Fibroblast of lung (primary cell): ENCODE results near the gene COLEC12. TPM values are rescaled to one million over a fixed set of nuclear protein-coding genes. Genes with fewer than 3 reads are reported as not detected.
A peak's percentile ranks its signal among the peaks of the same experiment; 100 is the strongest.

ENCODE experiments used
- DNase-seq, 2 donors: peaks; one replicate each; pipeline versions ENCODE4 v3.0.0 to v3.0.0-alpha.2; 2010; ENCODE audit warnings: low read depth in 2 of 2
- H2AFZ ChIP-seq: 2 replicates; pipeline ENCODE4 v1.5.1; 2012; ENCODE audit warnings: low read length, control low read depth, inconsistent platforms
- H3K27ac ChIP-seq: 2 replicates; pipeline ENCODE4 v1.5.1; 2011; ENCODE audit warnings: low read length, control low read depth; ENCODE audit not compliant: insufficient read depth
- H3K27me3 ChIP-seq: 2 replicates; pipeline ENCODE4 v1.5.1; 2011; ENCODE audit warnings: mild to moderate bottlenecking, low read length; ENCODE audit not compliant: control insufficient read depth, insufficient read depth
- H3K36me3 ChIP-seq: 2 replicates; pipeline ENCODE4 v1.5.1; 2011; ENCODE audit warnings: low read length; ENCODE audit not compliant: control insufficient read depth, insufficient read depth
- H3K4me1 ChIP-seq: 2 replicates; pipeline ENCODE4 v1.5.1; 2011; ENCODE audit warnings: low read length; ENCODE audit not compliant: control insufficient read depth, insufficient read depth; ENCODE audit errors: extremely low read depth
- H3K4me2 ChIP-seq: 2 replicates; pipeline ENCODE4 v1.5.1; 2011; ENCODE audit warnings: low read length, control low read depth; ENCODE audit not compliant: insufficient read depth; ENCODE audit errors: extremely low read depth
- H3K4me3 ChIP-seq, 4 experiments: fragments of 200-600 bp in 1 of 4; sonication (generic) in 1 of 4; replicated peaks in 1 of 4; 2 replicates each; pipeline ENCODE4 v1.5.1; 2011 to 2016; ENCODE audit warnings: low read length in 4 of 4, low read depth in 3 of 4, mild to moderate bottlenecking in 3 of 4, control low read depth in 2 of 4, inconsistent platforms in 1 of 4, mixed read lengths in 1 of 4; ENCODE audit not compliant: insufficient read depth in 1 of 4; ENCODE audit errors: control extremely low read depth in 1 of 4
- H3K79me2 ChIP-seq: 2 replicates; pipeline ENCODE4 v1.5.1; 2012; ENCODE audit warnings: mild to moderate bottlenecking, low read length, inconsistent platforms; ENCODE audit not compliant: control insufficient read depth, insufficient read depth
- H3K9ac ChIP-seq: 2 replicates; pipeline ENCODE4 v1.5.1; 2011; ENCODE audit warnings: mild to moderate bottlenecking, low read length, control low read depth; ENCODE audit not compliant: insufficient read depth
- H3K9me3 ChIP-seq: 2 replicates; pipeline ENCODE4 v1.5.1; 2012; ENCODE audit warnings: low read depth, low read length; ENCODE audit not compliant: control insufficient read depth, insufficient read depth
- H4K20me1 ChIP-seq: 2 replicates; pipeline ENCODE4 v1.5.1; 2011; ENCODE audit warnings: low read length; ENCODE audit not compliant: control insufficient read depth, insufficient read depth; ENCODE audit errors: extremely low read depth
- EZH2 ChIP-seq: IDR thresholded peaks from 2 replicates; pipeline ENCODE4 v1.5.1; 2012; ENCODE audit warnings: low read length, control low read depth, mild to moderate bottlenecking; ENCODE audit errors: missing control alignments
- polyA plus RNA-seq, 2 donors: library from polyadenylated mRNA; depleted of rRNA in 1 of 2; stranded (reverse) in 1 of 2; unstranded in 1 of 2; fragments of >200 nt; gene quantifications; 2 replicates each; pipeline ENCODE4 v1.2.1, GENCODE V29; 2011 to 2012; ENCODE audit warnings: missing spikeins in 1 of 2
- total RNA-seq: library from RNA; depleted of rRNA; stranded (reverse); fragments of >200 nt; gene quantifications from 2 replicates; pipeline ENCODE4 v1.2.1, GENCODE V29; 2014
- TF ChIP-seq, protein P1 (sequence below), 2 donors: IDR thresholded peaks in 1 of 2; conservative IDR thresholded peaks in 1 of 2; 1 replicate in 1 of 2; 2 replicates in 1 of 2; pipeline ENCODE4 v1.5.1; 2011 to 2012; ENCODE audit warnings: low read length in 2 of 2, control low read depth in 1 of 2, inconsistent platforms in 1 of 2, low read depth in 1 of 2, mild to moderate bottlenecking in 1 of 2

Gene COLEC12
- total and polyA plus RNA-seq, 2 donors (not counting 1 experiment from before 2014, with no cell fraction given) = 20.0 to 24.8 TPM

DNA sequence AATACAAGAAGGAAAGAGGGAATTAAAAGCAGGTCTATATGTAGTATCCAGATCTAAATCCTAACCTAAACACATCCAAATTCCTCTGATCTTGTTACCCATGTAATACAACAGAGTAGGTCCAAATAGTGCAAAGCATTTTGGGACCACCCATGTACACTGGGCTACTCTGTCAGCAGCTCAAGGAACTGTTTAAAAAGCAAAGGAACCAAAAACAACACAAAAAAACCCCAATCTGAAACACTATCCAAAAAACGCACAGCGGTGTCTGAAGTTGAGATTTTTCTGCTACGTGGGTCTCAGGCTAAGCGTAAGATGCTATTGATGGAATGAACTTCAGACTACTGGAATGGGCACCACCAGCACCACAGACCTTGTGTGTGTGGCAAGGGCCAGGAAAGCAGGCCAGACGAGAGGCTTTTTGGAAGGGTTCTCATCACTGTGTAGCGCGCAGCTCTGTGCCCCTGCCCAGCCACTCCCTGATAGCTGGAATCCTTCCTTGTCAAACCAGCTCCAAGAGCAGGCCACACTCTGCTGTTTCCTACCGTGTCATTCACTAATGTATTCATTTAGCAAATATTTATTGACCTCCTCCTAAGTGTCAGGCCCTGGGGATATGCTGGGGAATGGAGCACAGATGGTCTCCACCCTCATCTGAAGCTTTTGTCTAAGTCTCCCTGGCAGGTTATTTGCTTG, 101.4 kb downstream of the COLEC12 start:
- Histone ChIP-seq H2AFZ (no peak overlapping the region), H3K4me2 (no peak overlapping the region), H3K4me1 (peaks cover 10% of the 10 kb centered on the region), H3K9ac (no peak overlapping the region), H3K9me3 (no peaks in the 10 kb centered on the region), H3K27ac (no peak overlapping the region), H3K27me3 (peaks cover 2% of the 10 kb centered on the region), H4K20me1 (no peaks in the 10 kb centered on the region), H3K79me2 (no peaks in the 10 kb centered on the region), H3K36me3 (no peaks in the 10 kb centered on the region), H3K4me3 (no peak overlapping the region)
- no peak for DNase-seq
- no peak for TF ChIP-seq EZH2
- TF ChIP-seq, protein P1, sequence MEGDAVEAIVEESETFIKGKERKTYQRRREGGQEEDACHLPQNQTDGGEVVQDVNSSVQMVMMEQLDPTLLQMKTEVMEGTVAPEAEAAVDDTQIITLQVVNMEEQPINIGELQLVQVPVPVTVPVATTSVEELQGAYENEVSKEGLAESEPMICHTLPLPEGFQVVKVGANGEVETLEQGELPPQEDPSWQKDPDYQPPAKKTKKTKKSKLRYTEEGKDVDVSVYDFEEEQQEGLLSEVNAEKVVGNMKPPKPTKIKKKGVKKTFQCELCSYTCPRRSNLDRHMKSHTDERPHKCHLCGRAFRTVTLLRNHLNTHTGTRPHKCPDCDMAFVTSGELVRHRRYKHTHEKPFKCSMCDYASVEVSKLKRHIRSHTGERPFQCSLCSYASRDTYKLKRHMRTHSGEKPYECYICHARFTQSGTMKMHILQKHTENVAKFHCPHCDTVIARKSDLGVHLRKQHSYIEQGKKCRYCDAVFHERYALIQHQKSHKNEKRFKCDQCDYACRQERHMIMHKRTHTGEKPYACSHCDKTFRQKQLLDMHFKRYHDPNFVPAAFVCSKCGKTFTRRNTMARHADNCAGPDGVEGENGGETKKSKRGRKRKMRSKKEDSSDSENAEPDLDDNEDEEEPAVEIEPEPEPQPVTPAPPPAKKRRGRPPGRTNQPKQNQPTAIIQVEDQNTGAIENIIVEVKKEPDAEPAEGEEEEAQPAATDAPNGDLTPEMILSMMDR (conservative IDR thresholded peaks at IDR 0.05 in 1 of 2, IDR thresholded peaks at IDR 0.05 in 1 of 2; ENCODE audit: low read depth in 1 of 2, low read length in 2 of 2) = no peak

DNA sequence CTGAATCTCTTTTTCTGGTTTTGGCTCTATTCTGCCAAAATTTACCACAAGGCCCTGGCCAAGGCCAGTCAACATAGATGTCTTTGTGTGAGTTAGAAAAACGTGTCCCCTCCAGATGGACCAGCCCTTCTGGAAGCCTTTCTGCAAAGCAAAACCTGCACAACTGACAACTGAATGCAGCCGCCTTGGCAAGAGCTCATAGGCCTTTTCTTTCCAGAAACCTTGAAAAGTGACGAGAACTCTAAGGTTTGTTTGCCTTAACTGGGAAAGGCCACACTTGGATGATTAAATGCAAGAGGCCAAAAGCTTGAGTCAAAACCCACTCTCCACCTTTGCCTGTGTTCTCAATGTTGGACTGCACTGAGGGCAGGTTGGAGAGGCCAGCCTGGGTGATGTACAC, 103.9 kb downstream of the COLEC12 start:
- no peak overlapping the region for H3K4me2 ChIP-seq
- no peaks in the 10 kb centered on the region for H3K79me2 ChIP-seq
- peaks cover 10% of the 10 kb centered on the region for H3K4me1 ChIP-seq
- H3K4me3 ChIP-seq = no peak overlapping the region
- no peak overlapping the region for H3K9ac ChIP-seq
- H3K9me3 ChIP-seq = no peaks in the 10 kb centered on the region
- peak overlapping the region; percentile 95 for H3K27ac ChIP-seq
- no peaks in the 10 kb centered on the region for H4K20me1 ChIP-seq
- no peaks in the 10 kb centered on the region for H3K36me3 ChIP-seq
- no peak for DNase-seq
- no peak for TF ChIP-seq EZH2
- TF ChIP-seq, protein P1 (conservative IDR thresholded peaks at IDR 0.05 in 1 of 2, IDR thresholded peaks at IDR 0.05 in 1 of 2; ENCODE audit: low read depth in 1 of 2, low read length in 2 of 2) = no peak
- no peak overlapping the region for H2AFZ ChIP-seq
- H3K27me3 ChIP-seq = no peaks in the 10 kb centered on the region

DNA sequence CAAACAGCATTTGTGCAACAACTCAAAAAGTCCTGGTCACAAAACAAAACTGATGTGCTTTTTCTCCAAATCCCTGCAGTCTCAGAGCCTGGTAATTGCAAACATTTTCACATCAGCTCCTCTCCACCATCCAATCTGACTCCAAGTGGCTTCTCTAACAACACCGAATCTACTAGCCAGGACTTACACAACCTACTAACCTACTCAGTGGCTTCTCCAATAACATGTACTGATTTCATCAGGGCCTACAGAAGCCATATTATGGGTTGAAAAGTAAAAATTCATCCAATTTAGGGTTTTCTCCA, 104.3 kb downstream of the COLEC12 start:
- Histone ChIP-seq H4K20me1 (no peaks in the 10 kb centered on the region), H3K4me1 (peaks cover 10% of the 10 kb centered on the region), H3K36me3 (no peaks in the 10 kb centered on the region), H3K27me3 (no peaks in the 10 kb centered on the region), H3K4me2 (no peak overlapping the region), H3K79me2 (no peaks in the 10 kb centered on the region), H3K4me3 (no peak overlapping the region), H3K9ac (no peak overlapping the region), H2AFZ (no peak overlapping the region), H3K9me3 (no peaks in the 10 kb centered on the region), H3K27ac (peak overlapping the region; percentile 95)
- no peak for TF ChIP-seq EZH2
- TF ChIP-seq, protein P1 (conservative IDR thresholded peaks at IDR 0.05 in 1 of 2, IDR thresholded peaks at IDR 0.05 in 1 of 2; ENCODE audit: low read depth in 1 of 2, low read length in 2 of 2) = no peak
- no peak for DNase-seq
